HG02678 (cell line): ENCODE measurements around the gene PFDN2.
"Not testable (repeated sequence)": the region's sequence is repeated elsewhere in the genome, so short reads cannot be mapped to it uniquely, and the experiment has no call there.

Experiments
- ATAC-seq: cut with Tn5 transposase; IDR thresholded peaks from one replicate; pipeline ENCODE4 v1.9.1; 2021; ENCODE audit warnings: mild to moderate bottlenecking, moderate library complexity; ENCODE audit not compliant: unreplicated experiment

Gene PFDN2

DNA sequence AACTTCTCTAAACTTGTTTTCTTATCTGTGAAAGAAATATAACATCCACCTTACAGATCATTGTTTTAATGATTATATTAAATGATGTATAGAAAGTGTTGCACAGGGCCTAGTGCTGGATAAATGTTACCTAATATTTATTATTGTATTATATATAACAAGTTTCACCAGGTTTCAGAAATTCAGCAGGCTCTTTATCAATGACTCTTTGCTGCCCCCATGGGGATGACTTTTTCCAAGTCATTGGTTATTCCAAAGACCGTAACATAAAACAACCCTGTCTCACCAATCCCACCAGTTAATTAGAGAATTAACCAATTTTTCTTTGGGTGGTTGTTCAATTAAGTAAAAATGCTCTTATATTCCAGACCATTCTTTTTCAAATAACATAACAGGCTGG lies 21.9 kb upstream of the PFDN2 start:
- ATAC-seq = no peak

DNA sequence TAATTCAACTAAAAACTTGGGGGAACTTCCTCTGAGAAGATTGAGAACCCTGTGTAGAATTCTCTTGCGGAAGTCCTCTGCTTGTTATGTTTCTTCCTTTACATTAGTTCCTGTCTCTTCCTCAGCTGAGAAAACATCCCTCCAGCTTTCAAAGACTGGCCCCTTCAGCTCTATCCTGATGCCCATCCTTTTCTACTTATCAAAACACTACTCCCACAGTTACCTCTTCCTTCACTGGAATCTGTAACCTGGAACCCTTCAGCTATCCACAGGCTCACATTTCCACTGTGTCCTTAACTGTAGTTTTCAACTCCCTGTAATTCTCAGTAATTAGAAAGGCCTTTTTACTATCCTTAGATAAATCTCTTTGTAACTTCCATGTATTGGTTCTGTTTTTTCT lies 20.6 kb upstream of the PFDN2 start:
- ATAC-seq = no peak

- ATAC-seq = no peak
Observed at GRCh38 chr1:161137881-161138280, 20.0 kb upstream of the PFDN2 start.

GRCh38 chr1:161133220-161133740 lies 15.4 kb upstream of the PFDN2 start:
- ATAC-seq = no peak

DNA sequence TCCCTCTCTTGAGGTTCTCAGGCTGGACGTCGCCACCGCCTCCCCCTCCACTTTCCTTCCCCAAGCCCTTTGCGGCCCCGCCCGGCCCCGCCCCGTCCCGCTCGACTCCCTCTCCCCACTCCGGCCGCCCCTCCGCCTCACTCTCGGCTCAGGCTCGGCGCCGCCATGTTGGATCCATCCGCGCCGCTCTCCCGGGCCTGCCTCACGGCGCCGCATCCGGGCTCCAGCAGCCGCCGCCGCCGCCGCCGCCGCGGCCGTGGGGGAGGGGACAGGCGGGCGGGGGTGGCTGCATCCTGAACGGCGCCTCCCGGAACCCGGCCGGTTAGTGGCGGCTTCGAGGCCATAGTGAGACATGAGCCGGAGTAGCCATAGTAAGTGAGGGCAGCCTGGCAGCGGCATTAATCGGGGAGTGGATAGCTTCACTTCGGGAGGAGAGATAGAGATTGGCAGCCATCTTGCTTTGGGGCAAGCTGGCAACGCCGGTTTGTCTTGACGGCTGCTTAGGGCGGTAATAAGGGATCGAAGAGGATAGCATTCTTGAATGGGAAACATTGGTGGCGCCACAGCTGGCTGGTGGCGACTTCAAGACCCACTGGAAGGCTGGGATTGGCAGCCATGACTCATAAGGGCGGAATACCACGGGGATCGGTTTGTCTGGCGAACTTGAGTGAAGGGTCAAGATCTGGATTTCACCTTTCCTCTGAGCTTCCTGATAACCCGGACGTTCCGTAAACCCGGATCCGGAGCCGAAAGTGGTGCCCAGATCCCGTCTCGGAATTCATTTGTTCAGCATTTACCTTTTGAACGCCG lies 14.8 kb upstream of the PFDN2 start, which contains the start of gene DEDD:
DEDD (minus strand) TSS at position 258 of the 810 bp plus-strand sequence. CDS start 8,205 bp downstream, outside the sequence.
- ATAC-seq = peak; percentile 94

- no peak for ATAC-seq
Observed at GRCh38 chr1:161131523-161132409, 13.9 kb upstream of the PFDN2 start.

DNA sequence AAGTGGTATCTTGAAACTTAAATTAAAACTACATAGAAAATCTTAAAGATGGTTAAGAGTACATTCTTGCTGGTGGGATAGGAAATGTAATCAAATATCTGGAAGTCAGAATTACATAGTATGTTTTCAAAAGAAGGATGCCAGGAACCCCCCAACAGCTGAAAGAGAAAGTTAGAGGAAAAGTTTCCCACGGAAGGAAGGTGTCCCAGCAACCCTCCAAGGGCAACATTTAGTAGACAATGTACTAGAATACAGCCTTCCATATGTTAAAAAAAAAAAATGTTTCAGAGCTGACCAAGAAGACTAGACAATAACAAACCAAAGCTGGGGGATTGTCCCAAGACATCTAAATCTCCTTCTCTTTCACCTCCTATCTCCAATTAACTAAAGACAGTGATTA lies 12.4 kb upstream of the PFDN2 start:
- ATAC-seq = no peak

DNA sequence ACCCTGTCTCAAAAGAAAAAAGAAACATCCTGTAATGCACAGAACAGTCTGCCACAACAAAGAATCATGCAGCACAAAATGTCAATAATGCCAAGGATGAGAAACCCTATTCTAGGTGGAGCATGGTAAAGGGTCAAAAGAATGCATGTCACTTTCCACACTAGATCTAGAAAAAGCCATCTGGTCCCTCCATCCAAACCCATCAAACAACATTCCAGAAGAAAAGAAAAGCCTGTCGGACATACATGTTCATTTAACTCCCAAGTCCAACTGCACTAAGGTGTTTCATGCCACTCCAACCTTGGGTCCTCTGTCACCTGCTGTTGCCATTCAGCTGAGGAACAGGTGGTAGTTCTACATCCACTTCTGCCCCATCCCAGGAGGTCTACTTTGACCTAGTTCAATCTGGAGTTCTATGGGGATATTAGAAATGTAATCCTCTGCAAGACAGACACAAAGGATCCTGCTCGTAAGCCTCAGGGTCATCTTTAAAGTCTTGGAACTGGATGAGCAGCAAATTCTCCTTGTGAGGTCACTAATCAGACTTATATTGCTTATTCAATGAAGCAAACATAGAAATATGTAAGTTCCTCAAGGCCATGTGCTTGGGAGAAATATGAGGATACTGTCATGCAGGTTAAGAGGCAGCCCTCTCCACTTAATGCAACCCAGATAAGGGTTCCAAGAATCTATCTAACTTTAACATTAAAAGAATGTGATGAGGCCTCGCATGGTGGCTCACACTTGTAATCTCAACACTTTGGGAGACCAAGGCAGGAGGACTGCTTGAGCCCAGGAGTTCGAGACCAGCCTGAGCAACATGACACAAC lies 11.0 kb upstream of the PFDN2 start:
- no peak for ATAC-seq

- ATAC-seq = no peak
Observed at GRCh38 chr1:161127649-161128048, 9.8 kb upstream of the PFDN2 start.

DNA sequence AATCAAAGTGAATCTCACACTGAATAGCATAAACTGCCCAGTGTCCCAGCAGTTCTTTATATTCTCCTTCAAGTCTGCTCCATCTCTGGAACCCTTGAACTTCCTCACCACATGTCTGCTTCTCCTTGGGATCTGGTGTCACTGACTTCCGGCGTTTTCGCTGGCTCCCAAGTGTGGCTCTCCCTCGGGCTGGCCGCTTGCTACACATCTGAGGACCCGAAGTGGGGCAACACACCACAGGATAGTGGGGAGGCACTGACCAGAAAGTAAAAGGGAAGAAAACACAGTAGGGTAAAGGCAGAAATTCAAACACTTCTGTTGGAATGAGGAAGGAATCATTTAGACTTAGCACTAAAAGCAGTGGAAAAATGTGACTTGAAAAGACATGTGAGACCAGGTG lies 5.1 kb upstream of the PFDN2 start:
- ATAC-seq = no peak

DNA sequence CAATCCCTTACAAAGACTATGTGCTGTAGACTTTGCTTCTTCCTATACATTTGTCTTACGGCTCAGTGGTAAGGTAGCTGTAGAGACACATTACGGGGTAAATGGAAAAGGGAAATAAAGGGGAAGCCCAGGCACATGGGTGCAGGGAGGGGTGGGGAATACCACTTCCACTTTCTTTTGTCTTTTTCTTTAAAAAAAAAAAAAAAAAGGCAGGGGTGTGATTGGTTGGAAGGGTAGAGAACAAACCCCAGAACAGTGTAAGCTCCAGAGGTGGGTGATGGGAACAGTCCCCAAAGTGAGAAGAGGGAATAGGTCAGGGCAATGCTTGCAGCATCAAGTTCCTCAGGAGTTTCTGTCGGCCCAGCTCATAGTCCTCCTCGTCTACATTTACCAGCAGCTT lies 4.0 kb upstream of the PFDN2 start:
- no peak for ATAC-seq

GRCh38 chr1:161121042-161121650 lies 3.3 kb upstream of the PFDN2 start:
- ATAC-seq = no peak

DNA sequence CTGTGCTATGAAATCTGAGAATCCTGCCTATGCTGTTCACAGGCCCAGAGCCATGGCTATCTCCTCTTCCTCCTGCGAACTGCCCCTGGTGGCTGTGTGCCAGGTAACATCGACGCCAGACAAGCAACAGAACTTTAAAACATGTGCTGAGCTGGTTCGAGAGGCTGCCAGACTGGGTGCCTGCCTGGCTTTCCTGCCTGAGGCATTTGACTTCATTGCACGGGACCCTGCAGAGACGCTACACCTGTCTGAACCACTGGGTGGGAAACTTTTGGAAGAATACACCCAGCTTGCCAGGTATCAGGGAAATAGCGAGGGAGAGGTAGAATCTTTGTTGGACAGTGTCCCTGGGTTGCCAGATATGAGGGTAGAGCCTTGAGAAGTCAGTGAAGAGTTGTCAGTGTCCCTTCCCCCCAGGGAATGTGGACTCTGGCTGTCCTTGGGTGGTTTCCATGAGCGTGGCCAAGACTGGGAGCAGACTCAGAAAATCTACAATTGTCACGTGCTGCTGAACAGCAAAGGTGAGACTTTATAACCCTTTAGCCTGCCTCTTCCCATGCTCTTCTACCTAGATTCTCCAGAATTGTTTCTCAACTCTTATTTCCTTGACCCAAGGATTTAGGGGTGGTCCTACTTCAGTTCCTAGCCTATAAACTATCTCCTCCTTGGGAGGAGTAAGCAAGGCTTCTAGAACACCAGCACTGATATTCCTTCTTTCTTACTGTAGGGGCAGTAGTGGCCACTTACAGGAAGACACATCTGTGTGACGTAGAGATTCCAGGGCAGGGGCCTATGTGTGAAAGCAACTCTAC lies 1.5 kb upstream of the PFDN2 start:
- ATAC-seq = peak; percentile 52

GRCh38 chr1:161115961-161116360 lies 1.9 kb downstream of the PFDN2 start:
- ATAC-seq = not testable (repeated sequence)

DNA sequence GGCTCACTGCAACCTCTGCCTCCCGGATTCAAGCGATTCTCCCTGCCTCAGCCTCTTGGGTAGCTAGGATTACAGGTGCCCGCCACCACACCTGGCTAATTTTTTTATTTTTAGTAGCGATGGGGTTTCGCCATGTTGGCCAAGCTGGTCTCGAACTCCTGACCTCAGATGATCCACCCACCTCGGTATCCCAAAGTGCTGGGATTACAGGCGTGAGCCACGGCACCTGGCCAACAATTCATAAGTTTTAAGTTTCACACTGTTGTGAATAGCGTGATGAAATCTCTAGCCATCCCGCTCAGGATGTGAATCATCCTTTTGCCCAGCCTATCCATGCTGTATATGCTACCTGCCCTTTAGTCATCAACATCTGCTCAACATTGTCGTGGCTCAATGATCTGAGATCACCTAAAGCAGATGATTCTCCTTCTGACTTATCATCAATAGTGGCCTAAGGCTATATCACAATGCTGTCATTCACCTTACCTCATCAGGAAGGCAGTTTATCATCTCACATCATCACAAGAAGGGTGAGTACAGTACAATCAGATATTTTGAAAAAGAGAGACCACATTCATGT lies 2.6 kb downstream of the PFDN2 start:
- ATAC-seq = no peak

GRCh38 chr1:161114556-161114955 lies 3.3 kb downstream of the PFDN2 start:
- no peak for ATAC-seq

GRCh38 chr1:161113915-161114314 lies 3.9 kb downstream of the PFDN2 start:
- no peak for ATAC-seq

DNA sequence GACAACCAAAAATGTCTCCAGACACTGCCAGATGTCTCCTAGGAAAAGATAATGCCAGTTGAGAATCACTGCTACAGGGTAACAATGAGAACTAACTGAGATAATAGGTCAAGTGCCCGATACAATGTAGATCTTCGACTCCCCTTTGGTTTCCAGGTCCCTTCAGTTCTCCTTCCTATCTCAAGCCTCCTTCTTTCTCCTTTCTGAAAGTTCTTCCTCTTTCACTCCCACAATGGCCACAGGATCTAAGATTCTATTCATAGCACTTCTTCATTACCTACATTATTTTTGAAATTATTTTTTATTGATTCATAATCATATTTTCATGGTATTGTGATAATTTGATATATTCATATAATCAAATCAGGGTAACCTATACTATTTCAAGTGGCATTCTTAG lies 6.3 kb downstream of the PFDN2 start:
- ATAC-seq = no peak

- no peak for ATAC-seq
Observed at GRCh38 chr1:161111117-161111516, 6.7 kb downstream of the PFDN2 start.
